Measurements from ENCODE around the gene OR5I1.
"Not testable (repeated sequence)": the region's sequence is repeated elsewhere in the genome, so short reads cannot be mapped to it uniquely, and the experiment has no call there.

Gene OR5I1

DNA sequence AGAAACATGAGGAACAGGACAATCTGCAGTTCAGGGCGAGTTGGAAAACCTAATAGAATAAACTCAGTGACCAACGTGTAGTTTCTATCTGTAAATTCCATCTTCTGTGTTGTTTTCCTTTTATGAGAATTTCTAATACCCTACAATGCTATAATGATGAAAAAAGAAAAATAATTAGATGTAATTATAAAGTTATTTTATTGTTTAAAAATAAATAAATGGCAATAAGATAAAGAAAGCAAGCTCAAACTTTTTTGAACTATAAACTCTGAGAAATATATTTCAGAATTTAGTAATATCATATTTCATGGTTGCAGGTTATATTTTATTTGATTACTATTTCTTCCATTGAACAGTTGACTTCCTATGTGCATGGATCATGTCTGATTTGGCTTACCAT is at the start of gene OR5I1:
OR5I1 (minus strand) TSS at position 101 of the 400 bp plus-strand sequence; CDS start at position 101, 0 bp downstream.
- DNase-seq = no peak

DNA sequence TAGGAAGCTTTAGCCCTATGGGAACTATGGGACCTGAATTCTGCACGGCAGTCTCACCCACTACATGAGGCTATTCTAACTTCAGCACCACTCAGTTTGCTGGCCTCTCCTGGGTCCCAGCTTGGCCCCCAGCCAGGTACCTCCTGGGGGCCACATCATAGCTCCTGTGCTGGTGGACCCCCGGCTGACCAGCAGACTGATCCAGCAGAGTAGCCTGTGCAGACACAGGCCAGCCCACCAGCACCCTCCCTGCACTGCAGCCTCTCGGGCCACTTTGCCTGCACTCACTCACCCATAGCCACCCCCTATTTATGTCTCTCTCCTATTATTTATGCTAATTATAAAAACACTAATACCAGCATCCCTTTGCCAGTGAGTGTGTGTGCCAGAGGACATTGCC is 34.7 kb upstream of the OR5I1 start:
- DNase-seq = no peak

DNA sequence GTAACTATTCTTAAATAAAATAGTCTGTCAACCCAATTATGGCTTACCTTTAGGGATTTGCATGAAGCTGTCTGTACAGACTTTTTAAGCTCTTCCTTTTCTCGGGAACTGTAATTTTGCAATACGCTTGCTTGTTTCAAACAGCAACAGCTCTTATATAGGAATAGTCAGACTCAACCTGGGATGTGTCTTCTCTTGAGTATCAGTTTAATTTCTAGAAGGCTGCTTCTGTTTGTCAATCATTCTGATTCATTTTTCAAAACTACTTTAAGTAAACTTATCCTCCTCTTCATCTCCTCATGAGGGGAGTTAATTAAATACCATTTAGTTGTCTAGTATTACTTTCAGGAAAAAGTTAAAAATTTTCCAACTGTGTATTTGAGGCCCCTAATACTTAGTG is 33.6 kb upstream of the OR5I1 start, which contains the start of gene OR10AG1:
OR10AG1 (minus strand) TSS at position 101 of the 400 bp plus-strand sequence; CDS start at position 63, 38 bp downstream.
- no peak for DNase-seq

DNA sequence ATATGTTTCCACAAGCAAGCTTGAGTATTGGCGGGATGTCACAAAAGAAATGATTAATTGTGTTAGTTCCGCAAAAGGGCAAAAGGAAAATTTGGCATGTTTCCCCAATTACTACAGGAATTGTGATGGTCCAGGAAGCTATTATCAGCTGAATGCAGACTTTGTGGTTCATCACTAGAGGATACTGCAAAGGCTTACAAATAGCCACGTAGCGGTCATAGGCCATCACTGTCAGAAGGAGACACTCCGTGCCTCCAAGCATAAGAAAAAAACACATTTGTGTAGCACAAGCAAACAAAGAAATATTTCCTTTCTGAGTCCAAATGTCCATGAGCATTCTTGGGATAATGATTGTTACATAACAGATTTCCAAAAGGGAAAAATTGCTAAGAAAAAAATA is 31.7 kb upstream of the OR5I1 start:
- no peak for DNase-seq

DNA sequence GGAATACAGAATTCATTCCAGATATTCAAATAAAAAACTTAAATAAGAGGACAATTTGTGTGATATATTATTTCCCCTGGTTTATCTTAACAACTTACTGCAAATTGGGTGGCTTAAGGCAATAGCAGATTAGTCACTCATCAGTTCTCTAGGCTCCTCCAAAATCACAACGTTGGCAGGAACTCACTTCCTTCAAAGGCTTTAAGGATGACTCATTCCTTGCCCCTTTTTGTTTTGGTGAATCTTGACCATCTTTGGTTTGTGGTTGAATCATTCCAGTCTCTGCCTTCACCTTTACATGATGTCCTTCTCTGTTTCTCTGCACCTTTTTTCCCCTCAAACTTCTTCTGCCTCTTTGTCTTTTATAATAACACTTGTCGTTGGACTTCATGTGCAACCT is 30.2 kb upstream of the OR5I1 start:
- DNase-seq = no peak

DNA sequence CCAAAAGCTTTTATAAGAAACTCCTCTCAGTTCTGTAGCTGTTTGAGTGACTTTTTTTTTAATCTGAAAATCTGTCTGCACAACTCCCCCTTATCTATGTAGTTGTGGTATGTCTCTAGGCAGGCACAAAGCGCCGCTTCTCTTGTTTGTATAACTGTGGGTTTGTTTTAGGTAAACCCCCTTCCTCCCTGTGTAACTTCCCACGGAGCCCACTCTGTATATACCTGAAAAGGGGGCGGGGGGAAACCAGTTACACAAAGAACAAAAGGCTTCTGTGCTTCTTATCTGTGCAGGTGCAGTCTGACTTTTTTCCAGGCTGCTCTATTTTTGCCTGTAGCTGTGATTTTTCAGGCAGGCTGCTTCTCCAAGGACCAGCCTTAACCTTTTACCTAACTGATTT is 20.3 kb upstream of the OR5I1 start:
- DNase-seq = no peak

DNA sequence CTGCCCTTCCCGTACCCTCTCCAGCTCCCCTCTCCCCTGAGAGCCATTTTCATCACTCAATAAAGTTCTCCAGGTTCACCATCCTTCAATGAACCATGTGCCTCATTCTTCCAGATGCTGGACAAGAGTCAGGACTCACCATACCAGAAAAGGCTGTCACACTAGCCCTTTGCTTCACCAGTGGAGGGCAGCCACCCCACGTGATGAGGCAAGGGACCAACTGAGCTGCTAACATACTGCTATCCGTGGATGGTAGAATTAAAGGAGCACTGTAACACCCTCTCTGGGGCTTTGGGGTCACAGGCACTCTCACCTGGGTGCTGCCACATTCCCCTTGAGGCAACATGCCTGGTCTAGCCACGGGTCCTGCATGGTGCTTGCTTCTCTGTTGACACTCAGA is 13.1 kb upstream of the OR5I1 start:
- DNase-seq = no peak

DNA sequence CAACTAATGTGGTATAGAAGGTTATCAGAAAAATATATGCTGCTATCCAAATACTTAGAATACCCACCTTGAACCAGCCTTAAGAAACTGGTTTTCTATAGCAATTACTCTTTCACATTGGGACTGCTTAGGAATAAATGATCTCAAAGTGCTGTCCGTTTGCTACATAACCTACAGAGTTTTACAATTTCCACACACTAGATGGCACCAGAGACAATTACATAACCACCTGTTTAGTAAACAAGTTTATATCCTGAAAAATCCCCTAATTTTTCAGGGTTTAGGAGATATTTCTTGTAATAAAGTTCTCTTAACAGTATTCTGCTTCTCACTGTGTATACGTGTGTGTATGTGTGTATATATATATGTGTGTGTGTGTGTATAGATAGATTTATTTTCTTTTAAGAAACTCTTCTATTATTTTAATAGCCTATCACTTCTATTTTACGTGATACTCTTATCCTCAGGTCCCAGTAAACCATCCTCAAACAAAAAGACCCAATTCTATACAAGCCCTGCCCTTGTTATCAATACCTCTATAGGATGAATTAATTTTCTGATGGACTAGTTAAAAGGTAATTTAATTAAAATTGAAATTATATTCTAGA is 6.7 kb upstream of the OR5I1 start:
- no peak for DNase-seq

DNA sequence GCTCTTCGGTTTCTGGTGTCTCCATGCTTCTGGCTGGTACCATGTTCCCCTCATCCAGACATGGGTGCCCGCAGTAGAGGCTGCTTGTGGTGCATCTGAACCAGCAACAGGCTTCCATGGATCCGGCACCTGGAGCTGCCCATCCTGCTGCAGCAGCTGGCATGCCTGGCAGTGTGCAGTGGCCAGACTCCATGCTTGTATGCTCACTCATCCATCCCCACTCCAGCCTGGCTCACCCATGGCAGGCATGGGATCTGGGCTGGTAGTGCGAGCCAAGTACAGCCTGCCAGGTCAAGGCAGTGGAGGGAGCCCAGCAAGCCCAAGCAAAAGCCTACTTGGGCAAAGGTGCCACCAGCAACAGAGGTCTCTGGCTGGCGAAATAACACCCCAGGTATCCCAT is 15.7 kb downstream of the OR5I1 start:
- DNase-seq = no peak

DNA sequence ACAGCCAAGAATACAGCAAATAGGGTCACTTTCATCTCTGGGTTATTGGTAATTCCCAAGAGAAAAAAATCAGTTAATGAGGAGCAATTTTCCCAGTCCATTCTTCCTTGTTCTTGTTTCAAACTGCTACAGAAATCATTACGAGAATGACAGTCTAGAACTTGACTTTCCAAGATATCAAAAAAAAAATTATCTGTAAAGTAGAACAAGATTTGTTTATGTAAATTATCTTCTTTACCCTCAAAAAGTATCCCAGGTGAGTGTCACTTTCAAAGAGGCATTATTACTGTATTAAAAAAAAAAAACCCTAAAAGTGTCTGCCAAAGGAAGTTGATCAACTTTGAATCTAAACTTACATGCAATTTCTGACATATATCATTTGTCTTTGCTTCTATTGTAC is 21.7 kb downstream of the OR5I1 start, which contains the start of gene OR5W2:
OR5W2 (minus strand) TSS at position 101 of the 400 bp plus-strand sequence; CDS start at position 101, 0 bp downstream.
- DNase-seq = no peak

DNA sequence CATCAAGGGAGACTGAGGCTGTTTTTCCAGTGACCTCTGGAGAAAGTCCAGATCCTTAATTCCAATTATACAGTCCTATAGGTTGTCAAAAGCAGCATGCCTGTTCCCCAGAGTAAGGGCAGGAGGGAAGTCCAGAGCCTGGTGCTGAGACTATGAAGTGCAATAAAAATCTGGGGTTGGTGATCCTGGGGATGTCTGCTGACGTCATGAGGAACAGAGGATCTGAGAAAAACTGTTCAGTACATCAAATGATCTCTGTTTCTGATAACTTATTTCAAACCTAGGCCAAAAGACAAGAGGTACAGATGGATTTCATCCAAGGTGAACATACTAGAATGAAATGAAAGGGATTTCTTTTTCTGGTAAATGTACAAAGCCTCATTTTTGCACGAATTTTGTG is 33.9 kb downstream of the OR5I1 start:
- no peak for DNase-seq

DNA sequence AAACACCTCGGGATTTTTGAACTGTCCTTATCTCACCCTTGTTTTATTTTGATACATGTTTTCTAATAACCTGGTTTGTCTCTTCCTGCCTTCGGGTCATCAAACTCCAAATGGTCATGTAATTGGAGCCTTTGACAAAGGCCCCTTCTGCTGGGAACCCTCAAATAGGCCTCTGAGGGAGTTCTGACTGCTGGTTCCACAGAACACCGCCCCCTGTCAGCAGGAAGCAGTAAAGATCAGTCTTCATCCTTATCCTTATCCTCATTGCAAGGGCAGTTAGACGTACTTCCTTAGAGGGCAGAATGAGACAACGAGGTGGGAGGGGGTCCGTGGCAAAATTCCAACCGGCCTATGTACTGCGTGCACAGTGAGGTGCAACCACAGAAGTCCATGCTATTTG is 41.0 kb downstream of the OR5I1 start:
- DNase-seq = no peak

DNA sequence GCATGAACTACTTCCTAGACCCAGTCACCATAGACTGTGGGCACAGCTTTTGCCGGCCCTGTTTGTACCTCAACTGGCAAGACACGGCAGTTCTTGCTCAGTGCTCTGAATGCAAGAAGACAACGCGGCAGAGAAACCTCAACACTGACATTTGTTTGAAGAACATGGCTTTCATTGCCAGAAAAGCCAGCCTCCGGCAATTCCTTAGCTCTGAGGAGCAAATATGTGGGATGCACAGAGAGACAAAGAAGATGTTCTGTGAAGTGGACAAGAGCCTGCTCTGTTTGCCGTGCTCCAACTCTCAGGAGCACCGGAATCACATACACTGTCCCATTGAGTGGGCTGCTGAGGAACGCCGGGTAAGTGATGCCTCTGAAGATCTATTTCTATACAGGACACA is 50.7 kb downstream of the OR5I1 start:
- not testable (repeated sequence) for DNase-seq

Measured in nucleus accumbens (tissue), 56 donors.